ACHN (cell line): ENCODE data around the gene ADK.
"Not testable (repeated sequence)": the region's sequence is repeated elsewhere in the genome, so short reads cannot be mapped to it uniquely, and the experiment has no call there.

Experiments
- DNase-seq: peaks from one replicate; pipeline ENCODE4 v3.0.0-alpha.2; 2015
- in situ Hi-C: cut with HindIII; loops from 2 replicates; pipeline ENCODE4 v1.10.0; 2017; ENCODE audit warnings: low sequenced_read_pairs, low pct_ligation_motif_present, low pct_unique_long_range_greater_than_20kb

The ADK gene

GRCh38 chr10:74529205-74529604, 378.2 kb downstream of the ADK start:
- no peak for DNase-seq
- in situ Hi-C loops = no loop called here

- no peak for DNase-seq
- in situ Hi-C loops = no loop called here
Measured at GRCh38 chr10:74530981-74531380, 380.0 kb downstream of the ADK start.

- DNase-seq = no peak
- in situ Hi-C loops = no loop called here
Measured at GRCh38 chr10:74539317-74539716, 388.3 kb downstream of the ADK start.

- no peak for DNase-seq
- in situ Hi-C loops = no loop called here
Measured at GRCh38 chr10:74541375-74541774, 390.4 kb downstream of the ADK start.

- in situ Hi-C loops = no loop called here
- no peak for DNase-seq
Measured at GRCh38 chr10:74542077-74542476, 391.1 kb downstream of the ADK start.

GRCh38 chr10:74543276-74543675, 392.3 kb downstream of the ADK start:
- in situ Hi-C loops = no loop called here

GRCh38 chr10:74544106-74544505, 393.1 kb downstream of the ADK start:
- DNase-seq = peak; percentile 12
- in situ Hi-C loops = no loop called here

More at GRCh38 chr10:74543276-74543675, 392.3 kb downstream of the ADK start:
- DNase-seq = no peak

- DNase-seq = no peak
- in situ Hi-C loops = no loop called here
Measured at GRCh38 chr10:74548676-74549075, 397.7 kb downstream of the ADK start.

GRCh38 chr10:74556072-74556705, 405.2 kb downstream of the ADK start:
- DNase-seq = no peak

GRCh38 chr10:74557098-74557497, 406.1 kb downstream of the ADK start:
- in situ Hi-C loops = no loop called here
- no peak for DNase-seq

More at GRCh38 chr10:74556072-74556705, 405.2 kb downstream of the ADK start:
- in situ Hi-C loops = no loop called here

- in situ Hi-C loops = no loop called here
Measured at GRCh38 chr10:74558403-74558802, 407.4 kb downstream of the ADK start.

GRCh38 chr10:74558897-74559296, 407.9 kb downstream of the ADK start:
- no peak for DNase-seq
- in situ Hi-C loops = no loop called here

More at GRCh38 chr10:74558403-74558802, 407.4 kb downstream of the ADK start:
- DNase-seq = no peak

GRCh38 chr10:74568896-74569295, 417.9 kb downstream of the ADK start:
- in situ Hi-C loops, DNase-seq: not testable (repeated sequence)

- DNase-seq, in situ Hi-C loops: not testable (repeated sequence)
Measured at GRCh38 chr10:74573497-74573896, 422.5 kb downstream of the ADK start.

GRCh38 chr10:74575191-74575720, 424.2 kb downstream of the ADK start:
- DNase-seq = no peak
- in situ Hi-C loops = no loop called here

- in situ Hi-C loops = no loop called here
- DNase-seq = no peak
Measured at GRCh38 chr10:74575912-74576311, 424.9 kb downstream of the ADK start.

- DNase-seq = no peak
- in situ Hi-C loops = no loop called here
Measured at GRCh38 chr10:74576586-74576985, 425.6 kb downstream of the ADK start.

- in situ Hi-C loops, DNase-seq: not testable (repeated sequence)
Measured at GRCh38 chr10:74580438-74580837, 429.4 kb downstream of the ADK start.

GRCh38 chr10:74582566-74582965, 431.5 kb downstream of the ADK start:
- no peak for DNase-seq
- in situ Hi-C loops = no loop called here
